Adrenal gland (tissue), 5 donors: ENCODE results near the gene LPAR3.

ENCODE experiments used
- POLR2A ChIP-seq, 2 donors: fragments of 450-650 bp; IDR thresholded peaks; one replicate each; pipeline ENCODE4 v1.6.1; 2017; ENCODE audit warnings: antibody characterized with exemption in 2 of 2, mild to moderate bottlenecking in 2 of 2, moderate library complexity in 1 of 2
- TF ChIP-seq, protein P1 (sequence below), 6 experiments: fragments of 450-650 bp in 4 of 6; fragments of 200-600 bp in 2 of 6; sonication (generic) in 1 of 6; IDR thresholded peaks; 1 replicate in 5 of 6; 2 replicates in 1 of 6; pipeline versions ENCODE4 v1.5.1 to v1.8.0; 2016 to 2021; ENCODE audit warnings: antibody characterized with exemption in 6 of 6, mild to moderate bottlenecking in 2 of 6, moderate library complexity in 1 of 6
- donor health status: DM: no; HTN: no; CAD: no.

DNA sequence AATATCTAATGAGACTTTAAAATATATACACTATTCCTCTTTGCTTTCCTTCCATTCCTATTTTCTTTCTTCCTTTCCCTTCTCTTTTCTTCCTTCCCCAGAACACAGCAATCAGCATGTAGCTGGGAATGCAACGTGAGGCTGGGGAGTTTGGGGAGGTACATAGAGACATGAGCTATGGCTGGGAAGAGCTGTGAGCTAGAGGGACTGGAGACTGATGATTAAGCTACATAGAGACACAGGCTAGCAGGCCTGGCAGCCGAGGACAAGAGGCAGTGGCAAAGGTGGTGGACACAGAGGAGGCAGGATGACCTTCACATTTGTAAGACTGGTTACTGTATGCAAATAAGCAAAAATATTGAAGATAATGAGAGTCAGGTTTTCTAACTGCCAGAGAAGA lies 7.5 kb downstream of the LPAR3 start:
- TF ChIP-seq, protein P1, sequence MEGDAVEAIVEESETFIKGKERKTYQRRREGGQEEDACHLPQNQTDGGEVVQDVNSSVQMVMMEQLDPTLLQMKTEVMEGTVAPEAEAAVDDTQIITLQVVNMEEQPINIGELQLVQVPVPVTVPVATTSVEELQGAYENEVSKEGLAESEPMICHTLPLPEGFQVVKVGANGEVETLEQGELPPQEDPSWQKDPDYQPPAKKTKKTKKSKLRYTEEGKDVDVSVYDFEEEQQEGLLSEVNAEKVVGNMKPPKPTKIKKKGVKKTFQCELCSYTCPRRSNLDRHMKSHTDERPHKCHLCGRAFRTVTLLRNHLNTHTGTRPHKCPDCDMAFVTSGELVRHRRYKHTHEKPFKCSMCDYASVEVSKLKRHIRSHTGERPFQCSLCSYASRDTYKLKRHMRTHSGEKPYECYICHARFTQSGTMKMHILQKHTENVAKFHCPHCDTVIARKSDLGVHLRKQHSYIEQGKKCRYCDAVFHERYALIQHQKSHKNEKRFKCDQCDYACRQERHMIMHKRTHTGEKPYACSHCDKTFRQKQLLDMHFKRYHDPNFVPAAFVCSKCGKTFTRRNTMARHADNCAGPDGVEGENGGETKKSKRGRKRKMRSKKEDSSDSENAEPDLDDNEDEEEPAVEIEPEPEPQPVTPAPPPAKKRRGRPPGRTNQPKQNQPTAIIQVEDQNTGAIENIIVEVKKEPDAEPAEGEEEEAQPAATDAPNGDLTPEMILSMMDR (IDR thresholded peaks at IDR 0.05), result no peak
- TF ChIP-seq POLR2A (IDR thresholded peaks at IDR 0.05), result no peak
